Stimulated activated CD4-positive, alpha-beta T cell treated with anti-CD3 and anti-CD28 coated beads, Interleukin-2, amount 100 ng/mL, for 24 hours (primary cell): Measurements from ENCODE around the gene ELOVL2.
A peak's percentile ranks its signal among the peaks of the same experiment; 100 is the strongest.
"Not testable (repeated sequence)": the region's sequence is repeated elsewhere in the genome, so short reads cannot be mapped to it uniquely, and the experiment has no call there.

Source experiments
- DNase-seq, 2 donors: peaks; one replicate each; pipeline ENCODE4 v3.0.0-alpha.2; 2020

The ELOVL2 gene

GRCh38 chr6:11043961-11044711 is at the start of gene ELOVL2:
Gene ELOVL2, minus strand, starts transcription at chr6:11044305. Its CDS starts 75 bp downstream, at chr6:11044230.
- peak in 1 of 2 donors; percentile 49 for DNase-seq

DNA sequence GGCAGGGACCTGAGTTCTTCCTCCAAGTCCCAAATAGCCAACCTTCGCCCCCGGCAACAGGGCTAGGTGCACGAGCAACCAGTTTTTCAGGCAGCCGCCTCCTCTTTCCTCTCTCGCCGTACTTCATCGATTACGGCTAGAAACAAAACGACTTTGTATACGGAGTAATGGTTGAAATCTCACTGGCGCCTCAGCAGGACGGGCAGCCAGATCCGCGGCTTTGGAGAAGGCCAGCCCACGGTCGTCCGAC is 49.2 kb upstream of the ELOVL2 start:
- DNase-seq = no peak

- no peak for DNase-seq
Observed at GRCh38 chr6:11092668-11093375, 48.7 kb upstream of the ELOVL2 start.

DNA sequence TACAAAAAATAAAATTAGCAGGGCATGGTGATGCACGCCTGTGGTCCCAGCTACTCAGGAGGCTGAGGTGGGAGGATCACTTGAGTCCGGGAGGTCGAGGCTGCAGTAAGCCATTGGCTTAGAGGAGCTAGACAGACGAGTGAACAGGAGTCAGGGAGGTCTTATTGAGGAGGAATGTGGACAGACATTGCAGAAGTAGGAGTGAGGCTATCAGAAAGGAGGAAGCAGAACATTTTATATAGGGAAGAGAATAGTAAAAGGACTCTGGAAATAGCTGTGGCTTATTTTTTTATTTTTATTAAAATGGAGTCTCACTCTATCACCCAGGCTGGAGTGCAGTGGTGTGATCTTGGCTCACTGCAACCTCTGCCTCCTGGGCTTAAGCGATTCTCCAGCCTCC is 47.0 kb upstream of the ELOVL2 start:
- DNase-seq = not testable (repeated sequence)

GRCh38 chr6:11089695-11090094 is 45.6 kb upstream of the ELOVL2 start:
- no peak for DNase-seq

DNA sequence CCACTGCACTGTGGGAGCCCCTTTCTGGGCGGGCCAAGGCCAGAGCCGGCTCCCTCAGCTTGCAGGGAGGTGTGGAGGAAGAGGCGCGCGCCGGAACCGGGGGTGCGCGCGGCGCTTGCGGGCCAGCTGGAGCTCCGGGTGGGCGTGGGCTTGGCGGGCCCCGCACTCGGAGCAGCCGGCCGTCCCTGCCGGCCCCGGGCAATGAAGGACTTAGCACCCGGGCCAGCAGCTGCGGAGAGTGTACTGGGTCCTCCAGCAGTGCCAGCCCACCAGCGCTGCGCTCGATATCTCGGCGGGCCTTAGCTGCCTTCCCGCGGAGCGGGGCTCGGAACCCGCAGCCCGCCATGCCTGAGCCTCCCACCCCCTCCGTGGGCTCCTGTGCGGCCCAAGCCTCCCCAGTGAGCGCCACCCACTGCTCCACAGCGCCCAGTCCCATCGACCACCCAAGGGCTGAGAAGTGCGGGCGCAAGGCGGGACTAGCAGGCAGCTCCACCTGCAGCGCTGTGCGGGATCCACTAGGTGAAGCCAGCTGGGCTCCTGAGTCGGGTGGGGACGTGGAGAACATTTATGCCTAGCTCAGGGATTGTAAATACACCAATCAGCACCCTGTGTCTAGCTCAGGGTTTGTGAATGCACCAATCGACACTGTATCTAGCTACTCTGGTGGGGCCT is 43.2 kb upstream of the ELOVL2 start:
- DNase-seq = not testable (repeated sequence)

- DNase-seq = no peak
Observed at GRCh38 chr6:11085758-11086435, 41.8 kb upstream of the ELOVL2 start.

GRCh38 chr6:11083956-11084355 is 39.9 kb upstream of the ELOVL2 start:
- DNase-seq = no peak

DNA sequence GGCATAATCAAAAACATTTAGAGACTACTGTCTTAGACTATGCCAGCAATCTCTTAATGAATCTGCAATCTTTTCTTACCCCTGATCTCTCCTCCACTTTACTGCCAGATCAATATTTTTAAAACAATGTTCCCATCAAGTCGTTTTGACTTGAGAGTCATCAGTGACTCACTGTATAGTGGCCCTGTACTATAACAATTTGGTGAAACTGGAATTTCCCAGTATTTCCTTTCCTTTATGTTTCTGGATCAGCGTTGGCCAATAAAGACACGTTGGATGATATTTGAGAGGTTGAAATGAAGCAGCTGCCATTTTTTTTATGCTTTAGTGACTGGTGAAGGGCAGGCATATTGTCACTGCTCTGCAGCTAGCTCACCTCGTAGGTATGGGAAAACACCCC is 39.4 kb upstream of the ELOVL2 start:
- DNase-seq = no peak

DNA sequence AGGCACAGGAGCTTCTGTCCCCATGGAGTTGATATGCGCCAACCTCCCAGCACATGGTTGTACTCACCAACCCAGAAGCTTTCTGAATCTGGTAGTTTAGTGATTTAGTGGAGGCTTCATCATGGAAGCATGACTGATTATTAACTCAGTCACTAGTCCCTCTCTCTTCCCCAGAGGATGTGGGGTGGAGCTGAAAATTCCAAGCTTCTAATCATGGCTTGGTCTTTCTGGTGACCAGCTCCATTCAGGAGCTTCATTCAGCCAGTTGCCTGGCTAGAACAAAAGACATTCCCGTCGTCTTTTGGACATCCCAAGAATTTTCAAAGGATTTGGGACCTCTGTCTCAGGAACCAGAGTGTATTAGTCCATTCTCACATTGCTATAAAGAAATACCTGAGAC is 36.2 kb upstream of the ELOVL2 start:
- DNase-seq = no peak

DNA sequence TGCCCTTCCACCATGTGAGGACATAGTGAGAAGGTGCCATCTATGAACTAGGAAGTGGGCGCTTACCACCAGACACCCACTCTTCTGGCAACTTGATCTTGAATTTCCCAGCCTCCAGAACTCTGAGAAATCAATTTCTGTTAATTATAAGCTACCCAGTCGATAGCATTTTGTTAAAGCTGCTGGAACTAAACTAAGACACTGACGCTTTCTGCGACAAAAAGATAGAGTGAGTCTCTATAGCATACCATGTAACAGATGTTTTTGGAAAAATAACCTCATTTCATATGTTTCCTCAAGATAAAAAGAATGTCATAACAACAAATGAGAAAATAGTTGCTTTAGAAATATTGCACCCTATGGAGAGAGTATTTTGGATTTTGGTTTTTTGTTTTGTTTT is 34.2 kb upstream of the ELOVL2 start:
- DNase-seq = no peak

- no peak for DNase-seq
Observed at GRCh38 chr6:11076540-11076939, 32.4 kb upstream of the ELOVL2 start.

DNA sequence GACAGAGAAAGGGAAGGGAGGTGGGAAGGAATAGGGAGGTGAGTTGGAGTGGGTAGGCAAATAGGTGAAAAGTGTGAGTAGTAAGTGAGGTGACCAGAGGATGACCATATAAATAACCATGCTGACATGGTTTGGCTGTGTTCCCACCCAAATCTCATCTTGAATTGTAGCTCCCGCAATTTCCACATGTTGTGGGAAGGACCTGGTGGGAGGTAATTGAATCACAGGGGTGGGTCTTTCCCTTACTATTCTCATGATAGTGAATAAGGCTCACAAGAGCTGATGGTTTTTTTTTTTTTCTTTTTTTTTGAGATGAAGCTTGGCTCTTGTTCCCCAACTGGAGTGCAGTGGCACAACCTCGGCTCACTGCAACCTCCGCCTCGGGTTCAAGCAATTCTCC is 28.0 kb upstream of the ELOVL2 start:
- DNase-seq = no peak

DNA sequence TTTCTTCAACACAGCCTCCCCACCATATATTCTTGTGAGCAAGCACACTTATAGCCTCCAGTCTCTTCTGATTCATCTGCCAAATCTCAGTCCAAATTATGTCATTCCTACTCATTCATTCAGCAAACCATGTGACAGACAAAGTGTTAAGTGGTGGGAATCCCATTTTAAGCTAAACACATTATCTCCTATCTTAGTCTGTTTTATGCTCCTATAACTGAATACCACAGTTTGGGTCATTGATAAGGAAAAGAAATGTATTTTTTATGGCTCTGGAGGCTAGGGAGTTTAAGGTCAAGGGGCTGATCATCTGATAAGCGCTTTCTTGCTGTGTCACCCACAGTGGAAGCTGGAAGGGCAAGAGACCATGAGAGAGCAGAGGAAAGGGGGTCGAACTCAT is 25.7 kb upstream of the ELOVL2 start:
- no peak for DNase-seq

DNA sequence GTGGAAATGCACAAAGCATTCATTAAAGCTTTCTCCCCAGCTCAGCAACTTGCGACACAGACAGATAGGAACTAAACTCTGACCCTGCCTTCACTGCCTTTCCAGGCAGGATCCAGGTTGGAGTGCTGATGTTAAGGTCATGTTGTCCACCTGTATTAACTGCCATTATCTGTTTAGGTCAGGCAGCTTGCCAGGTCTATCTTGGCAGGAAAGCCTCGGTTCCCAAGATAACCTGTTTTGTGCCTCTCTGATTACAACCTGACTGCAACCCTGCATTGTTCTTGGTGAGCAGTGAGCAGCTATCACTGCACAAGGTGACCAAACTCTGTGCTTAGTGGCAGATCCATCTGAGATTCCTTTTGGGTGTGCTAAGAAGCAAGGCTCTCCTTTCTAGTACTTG is 23.2 kb upstream of the ELOVL2 start:
- no peak for DNase-seq

DNA sequence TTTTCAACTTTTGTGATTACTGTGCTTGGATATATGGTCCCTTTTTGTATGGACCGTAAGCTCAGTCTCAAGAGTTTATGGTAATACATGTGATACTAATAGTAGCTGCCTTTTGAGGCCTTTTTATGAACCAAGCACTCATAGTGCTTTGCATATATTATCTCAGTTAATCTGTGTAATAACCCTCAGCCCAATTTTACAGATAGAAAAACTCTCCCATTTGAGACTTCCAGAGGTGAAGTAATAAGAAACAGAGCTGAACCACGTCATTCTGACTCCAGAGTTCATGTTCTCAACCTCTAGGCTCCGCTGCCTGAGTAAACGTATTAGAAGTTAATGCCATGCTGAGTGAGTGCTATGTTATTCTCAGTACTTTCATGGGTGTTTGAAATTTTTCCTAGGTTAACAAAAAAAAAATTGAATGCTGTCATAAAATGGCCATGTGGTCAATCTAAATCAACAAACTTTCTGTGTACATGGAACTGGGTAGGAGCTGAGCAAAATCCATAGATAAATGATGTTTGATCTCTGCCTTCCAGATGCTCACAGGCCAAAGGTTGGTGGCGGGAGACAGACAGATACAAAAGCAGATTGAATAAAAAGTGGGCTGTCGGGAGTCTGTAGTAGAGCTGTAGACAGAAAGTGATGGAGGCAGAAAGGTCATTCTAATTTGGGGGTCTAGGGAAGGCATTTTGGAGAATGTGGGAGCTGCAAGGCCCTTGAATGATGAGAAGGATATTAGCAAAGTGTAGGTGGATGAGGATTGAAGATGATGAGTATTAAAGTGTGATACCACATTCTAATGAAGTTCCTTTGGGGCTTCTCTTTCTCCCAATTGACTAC is 22.6 kb upstream of the ELOVL2 start:
- DNase-seq = no peak

DNA sequence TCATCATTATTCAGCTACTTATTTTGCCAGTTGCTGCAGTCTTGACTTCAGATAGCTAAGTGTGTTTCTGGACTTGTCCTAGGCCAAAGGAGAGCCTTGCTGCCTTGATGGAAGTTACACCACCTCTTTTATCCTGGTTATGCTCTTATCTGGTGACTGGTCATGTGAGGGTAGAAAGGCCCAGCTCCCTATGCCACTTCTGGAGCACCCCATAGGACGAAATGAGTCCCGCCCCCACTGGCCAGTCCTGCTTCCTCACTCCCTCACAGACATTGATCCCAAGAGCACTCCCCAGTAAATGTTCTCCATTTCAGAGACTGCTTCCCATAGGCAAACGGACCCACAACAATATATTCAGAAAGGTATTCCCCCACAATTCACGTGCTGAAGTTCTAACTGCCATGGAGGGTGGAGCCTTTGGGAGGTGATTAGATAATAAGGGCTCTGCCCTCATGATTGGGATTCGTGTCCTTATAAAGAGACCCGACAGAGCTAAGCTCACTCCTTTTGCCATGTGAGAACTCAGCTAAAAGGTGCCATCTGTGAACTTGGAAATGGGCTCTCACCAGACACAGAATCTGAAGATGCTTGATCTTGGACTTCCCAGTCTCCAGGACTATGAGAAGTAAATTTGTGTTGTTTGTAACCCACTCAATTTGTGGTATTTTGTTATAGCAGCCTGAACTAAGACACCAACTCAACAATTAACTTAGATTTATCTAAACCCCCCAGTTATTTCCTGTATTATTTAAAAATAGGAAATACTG is 21.5 kb upstream of the ELOVL2 start:
- no peak for DNase-seq

DNA sequence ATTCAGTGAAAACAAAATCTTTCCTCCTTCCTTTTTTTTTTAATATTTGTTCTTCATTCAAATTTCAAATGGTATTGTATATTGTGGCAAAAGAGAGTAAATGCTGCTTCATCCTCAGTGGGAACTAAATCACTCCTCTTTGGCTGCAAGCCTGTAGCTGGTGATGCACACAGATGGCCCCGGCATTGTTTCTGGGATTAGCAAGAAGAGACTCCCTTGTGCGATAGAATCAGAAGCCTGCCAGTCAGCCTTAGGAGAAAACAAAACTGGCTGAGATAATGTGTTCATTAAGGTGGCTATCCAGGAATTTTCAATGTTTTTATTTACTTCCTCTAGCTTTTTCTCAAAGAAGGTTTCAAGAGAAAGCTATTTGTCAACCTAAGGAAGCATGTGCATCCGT is 20.7 kb upstream of the ELOVL2 start:
- no peak for DNase-seq

DNA sequence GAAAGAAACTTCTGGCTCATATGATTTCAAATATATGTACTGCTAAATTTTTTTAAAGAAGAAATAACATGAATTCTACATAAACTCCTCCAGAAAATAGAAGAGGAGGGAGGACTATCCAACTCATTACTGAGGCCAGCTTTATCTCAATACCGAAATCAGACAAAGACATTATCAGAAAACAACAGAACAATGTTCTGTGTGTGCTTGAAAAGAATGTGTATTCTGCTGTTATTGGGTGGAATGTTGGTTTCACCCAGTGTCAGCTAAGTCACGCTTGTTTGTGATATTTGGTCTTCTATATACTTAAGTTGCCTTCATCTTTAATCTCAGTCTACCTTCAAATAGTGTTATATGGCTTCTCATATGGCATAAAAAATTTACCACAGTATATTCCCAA is 18.6 kb upstream of the ELOVL2 start:
- DNase-seq = no peak

- DNase-seq = no peak
Observed at GRCh38 chr6:11062083-11062482, 18.0 kb upstream of the ELOVL2 start.

DNA sequence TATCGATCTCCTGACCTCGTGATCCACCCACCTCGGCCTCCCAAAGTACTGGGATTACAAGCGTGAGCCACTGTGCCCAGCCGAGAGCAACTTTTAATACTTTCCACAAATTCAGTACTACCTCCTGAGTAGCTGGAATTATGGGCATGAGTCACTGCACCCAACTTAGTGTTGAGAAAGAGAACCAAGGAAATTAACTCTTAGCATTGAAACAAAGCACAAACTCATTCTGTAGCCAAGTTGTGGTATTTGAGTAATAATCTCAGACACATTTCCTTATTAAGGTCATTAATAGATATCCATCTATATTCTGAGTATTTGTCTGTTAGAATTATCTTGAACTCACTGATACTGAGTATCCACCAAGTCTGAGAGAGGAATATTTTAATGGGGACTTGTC is 14.3 kb upstream of the ELOVL2 start:
- DNase-seq = no peak

DNA sequence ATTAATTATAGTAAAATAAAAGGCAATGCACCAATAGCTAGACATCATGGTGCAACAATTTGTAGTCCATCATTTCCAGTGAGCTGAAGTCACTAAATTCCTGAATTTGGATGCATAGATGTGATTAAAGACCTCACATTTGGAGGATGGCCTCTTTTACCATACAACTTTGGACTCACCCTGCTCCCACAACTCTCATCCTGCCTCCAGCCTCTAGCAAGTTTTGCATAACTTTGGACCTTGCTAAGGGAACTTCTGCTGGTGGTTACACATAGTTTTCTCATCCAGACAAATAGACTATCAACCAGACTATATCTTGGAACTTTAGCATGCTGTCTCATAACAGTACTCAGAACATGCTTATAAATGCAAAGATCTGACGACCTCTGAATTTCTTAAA is 12.8 kb upstream of the ELOVL2 start:
- DNase-seq = no peak
